Lower leg skin (tissue), 3 donors: Measurements from ENCODE around the gene MYH15.

Source experiments
- POLR2A ChIP-seq, 2 donors: fragments of 450-650 bp; IDR thresholded peaks; one replicate each; pipeline ENCODE4 v1.6.1; 2016 to 2017; ENCODE audit warnings: antibody characterized with exemption in 2 of 2, mild to moderate bottlenecking in 1 of 2, moderate library complexity in 1 of 2
- TF ChIP-seq, protein P1 (sequence below), 3 donors: fragments of 450-650 bp; IDR thresholded peaks; one replicate each; pipeline ENCODE4 v1.5.1; 2016; ENCODE audit warnings: antibody characterized with exemption in 3 of 3, mild to moderate bottlenecking in 3 of 3, moderate library complexity in 2 of 3

DNA sequence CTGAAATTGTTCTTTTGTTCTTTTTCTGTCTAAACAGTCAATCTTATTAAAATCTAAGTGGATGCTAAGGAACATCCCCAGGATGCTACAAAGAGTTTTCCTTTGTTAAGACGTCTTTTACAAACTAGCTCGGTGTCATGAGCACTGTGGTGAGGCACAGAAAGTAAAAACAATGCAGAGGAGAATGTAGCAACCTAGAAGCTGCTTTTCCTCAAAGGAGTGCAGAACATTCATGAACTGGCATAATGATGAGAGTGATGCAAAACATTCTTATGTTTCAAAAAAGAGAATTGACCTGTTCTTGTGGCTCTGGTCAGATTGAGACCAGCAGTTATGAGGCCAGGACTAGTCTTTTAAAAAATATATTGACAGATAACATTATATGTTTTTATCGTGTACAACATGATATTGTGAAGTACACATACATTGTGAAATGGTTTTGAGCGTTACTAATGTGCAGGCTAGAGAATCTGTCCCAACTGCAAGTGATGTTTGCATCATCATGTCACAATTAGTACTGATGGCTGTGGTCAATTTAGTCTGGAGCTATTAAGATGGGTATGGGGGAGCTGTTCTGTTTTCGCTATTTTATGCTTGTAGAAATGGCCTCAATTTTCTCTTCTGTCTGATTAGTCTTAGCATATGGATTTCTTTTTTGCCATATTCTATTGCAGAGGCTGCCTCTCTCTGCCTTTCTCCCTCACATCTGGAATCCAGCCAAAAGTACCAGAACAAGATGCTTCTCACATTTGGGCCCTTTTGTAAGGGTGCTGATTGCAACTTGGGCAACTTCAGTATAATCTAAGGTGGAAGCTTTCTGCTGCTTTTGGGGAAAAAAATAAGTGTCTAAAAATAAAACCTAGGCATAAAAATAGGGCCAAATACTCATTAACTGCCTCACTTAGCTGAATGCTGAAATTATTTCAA is 163.8 kb downstream of the MYH15 start:
- TF ChIP-seq, protein P1, sequence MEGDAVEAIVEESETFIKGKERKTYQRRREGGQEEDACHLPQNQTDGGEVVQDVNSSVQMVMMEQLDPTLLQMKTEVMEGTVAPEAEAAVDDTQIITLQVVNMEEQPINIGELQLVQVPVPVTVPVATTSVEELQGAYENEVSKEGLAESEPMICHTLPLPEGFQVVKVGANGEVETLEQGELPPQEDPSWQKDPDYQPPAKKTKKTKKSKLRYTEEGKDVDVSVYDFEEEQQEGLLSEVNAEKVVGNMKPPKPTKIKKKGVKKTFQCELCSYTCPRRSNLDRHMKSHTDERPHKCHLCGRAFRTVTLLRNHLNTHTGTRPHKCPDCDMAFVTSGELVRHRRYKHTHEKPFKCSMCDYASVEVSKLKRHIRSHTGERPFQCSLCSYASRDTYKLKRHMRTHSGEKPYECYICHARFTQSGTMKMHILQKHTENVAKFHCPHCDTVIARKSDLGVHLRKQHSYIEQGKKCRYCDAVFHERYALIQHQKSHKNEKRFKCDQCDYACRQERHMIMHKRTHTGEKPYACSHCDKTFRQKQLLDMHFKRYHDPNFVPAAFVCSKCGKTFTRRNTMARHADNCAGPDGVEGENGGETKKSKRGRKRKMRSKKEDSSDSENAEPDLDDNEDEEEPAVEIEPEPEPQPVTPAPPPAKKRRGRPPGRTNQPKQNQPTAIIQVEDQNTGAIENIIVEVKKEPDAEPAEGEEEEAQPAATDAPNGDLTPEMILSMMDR (IDR thresholded peaks at IDR 0.05): no peak
- TF ChIP-seq POLR2A (IDR thresholded peaks at IDR 0.05): no peak
